ENCODE results near the gene KLF5. TPM values are rescaled to one million over a fixed set of nuclear protein-coding genes. Genes with fewer than 3 reads are reported as not detected.

The KLF5 gene
- total RNA-seq, 1 experiment from 2014 or later: 7.2 TPM

DNA sequence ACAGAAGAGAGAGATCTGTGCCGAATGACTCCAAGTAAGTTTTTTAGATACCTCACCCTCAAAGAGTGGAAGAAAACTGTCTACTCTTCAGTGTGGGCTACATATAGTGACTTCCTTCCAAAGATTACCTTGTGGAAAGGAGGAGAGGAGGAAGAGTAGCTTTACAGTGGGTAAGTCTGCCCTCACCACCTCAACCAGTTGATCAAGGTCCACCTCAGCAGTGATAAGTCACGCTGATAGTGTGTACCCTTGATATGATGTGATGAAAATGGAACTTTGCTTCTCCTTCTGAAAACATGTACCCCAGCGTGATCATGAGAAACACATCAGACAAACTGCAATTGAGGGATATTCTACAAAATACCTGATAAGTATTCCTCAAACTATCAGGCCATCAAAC is 20.6 kb downstream of the KLF5 start:
- no TSS peak for BruUV-seq (replicated peaks)
- intact Hi-C loops (cut with micrococcal nuclease; ENCODE audit: unreplicated experiment): no loop called here
- POLR2A ChIA-PET (ENCODE audit: low non-redundant PET): no interaction called here

DNA sequence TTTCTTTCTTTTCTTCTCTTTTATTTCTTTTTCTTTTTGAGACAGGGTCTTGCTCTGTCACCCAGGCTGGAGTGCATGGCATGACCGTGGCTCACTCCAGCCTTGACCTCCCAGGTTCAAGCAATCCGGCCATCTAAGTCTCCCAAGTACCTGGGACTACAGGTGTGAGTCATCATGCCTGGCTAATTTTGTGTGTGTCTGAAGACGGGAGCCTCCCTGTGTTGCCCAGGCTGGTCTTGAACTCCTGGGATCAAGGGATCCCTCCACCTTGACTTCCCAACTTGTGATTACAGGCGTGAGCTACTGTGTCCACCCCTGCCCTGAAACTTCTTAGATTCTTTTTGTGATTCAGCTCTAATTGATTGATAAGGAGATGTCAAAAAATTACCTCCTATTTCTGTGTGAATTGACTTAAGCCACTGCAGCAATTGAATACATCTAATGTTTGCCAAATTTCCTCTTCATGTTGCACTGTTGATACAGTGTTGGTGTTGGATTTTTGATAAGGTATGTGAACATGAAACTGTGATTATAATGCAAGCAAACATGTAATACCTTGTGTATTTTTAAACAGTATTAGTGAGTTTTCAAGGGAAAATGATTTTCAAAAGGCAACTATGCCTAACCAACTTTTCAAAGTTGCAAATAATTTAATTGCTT is 22.6 kb downstream of the KLF5 start:
- BruUV-seq (replicated peaks): no TSS peak
- CTCF ChIA-PET: no interaction called here
- DNase-seq (ENCODE audit: low spot score): no peak
- intact Hi-C loops (cut with micrococcal nuclease; ENCODE audit: unreplicated experiment): no loop called here
- no peak overlapping the region for H3K27ac ChIP-seq (ENCODE audit: low read depth, low read length, poor library complexity, severe bottlenecking)
- peaks cover 1% of the 10 kb centered on the region for H3K4me1 ChIP-seq (ENCODE audit: insufficient read depth, low read length, poor library complexity, severe bottlenecking)
- TF ChIP-seq, protein P1, sequence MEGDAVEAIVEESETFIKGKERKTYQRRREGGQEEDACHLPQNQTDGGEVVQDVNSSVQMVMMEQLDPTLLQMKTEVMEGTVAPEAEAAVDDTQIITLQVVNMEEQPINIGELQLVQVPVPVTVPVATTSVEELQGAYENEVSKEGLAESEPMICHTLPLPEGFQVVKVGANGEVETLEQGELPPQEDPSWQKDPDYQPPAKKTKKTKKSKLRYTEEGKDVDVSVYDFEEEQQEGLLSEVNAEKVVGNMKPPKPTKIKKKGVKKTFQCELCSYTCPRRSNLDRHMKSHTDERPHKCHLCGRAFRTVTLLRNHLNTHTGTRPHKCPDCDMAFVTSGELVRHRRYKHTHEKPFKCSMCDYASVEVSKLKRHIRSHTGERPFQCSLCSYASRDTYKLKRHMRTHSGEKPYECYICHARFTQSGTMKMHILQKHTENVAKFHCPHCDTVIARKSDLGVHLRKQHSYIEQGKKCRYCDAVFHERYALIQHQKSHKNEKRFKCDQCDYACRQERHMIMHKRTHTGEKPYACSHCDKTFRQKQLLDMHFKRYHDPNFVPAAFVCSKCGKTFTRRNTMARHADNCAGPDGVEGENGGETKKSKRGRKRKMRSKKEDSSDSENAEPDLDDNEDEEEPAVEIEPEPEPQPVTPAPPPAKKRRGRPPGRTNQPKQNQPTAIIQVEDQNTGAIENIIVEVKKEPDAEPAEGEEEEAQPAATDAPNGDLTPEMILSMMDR (conservative IDR thresholded peaks at IDR 0.05; ENCODE audit: low read depth, low read length): no peak
- no peak for TF ChIP-seq EZH2 (IDR thresholded peaks at IDR 0.05; ENCODE audit: borderline replicate concordance, low read depth, low read length, poor library complexity, severe bottlenecking)
- H3K9me3 ChIP-seq (ENCODE audit: low read depth, low read length, poor library complexity, severe bottlenecking): no peaks in the 10 kb centered on the region
- no peaks in the 10 kb centered on the region for H3K27me3 ChIP-seq (replicated peaks; ENCODE audit: insufficient read depth, low read depth, low read length, poor library complexity)
- no peak overlapping the region for H3K4me3 ChIP-seq (ENCODE audit: low read depth, low read length, poor library complexity, severe bottlenecking)
- POLR2A ChIA-PET (ENCODE audit: low non-redundant PET): no interaction called here
- H3K36me3 ChIP-seq (ENCODE audit: insufficient read depth, low read length, poor library complexity, severe bottlenecking): no peaks in the 10 kb centered on the region

More for the DNA sequence above, 20.6 kb downstream of the KLF5 start:
- no peak for DNase-seq (ENCODE audit: low spot score)
- Histone ChIP-seq H3K36me3 (ENCODE audit: insufficient read depth, low read length, poor library complexity, severe bottlenecking) (no peaks in the 10 kb centered on the region), H3K4me3 (ENCODE audit: low read depth, low read length, poor library complexity, severe bottlenecking) (no peak overlapping the region), H3K9me3 (ENCODE audit: low read depth, low read length, poor library complexity, severe bottlenecking) (no peaks in the 10 kb centered on the region), H3K27ac (ENCODE audit: low read depth, low read length, poor library complexity, severe bottlenecking) (no peak overlapping the region), H3K4me1 (ENCODE audit: insufficient read depth, low read length, poor library complexity, severe bottlenecking) (peaks cover 21% of the 10 kb centered on the region), H3K27me3 (replicated peaks; ENCODE audit: insufficient read depth, low read depth, low read length, poor library complexity) (no peaks in the 10 kb centered on the region)
- CTCF ChIA-PET: no interaction called here
- TF ChIP-seq, protein P1 (conservative IDR thresholded peaks at IDR 0.05; ENCODE audit: low read depth, low read length): no peak
- no peak for TF ChIP-seq EZH2 (IDR thresholded peaks at IDR 0.05; ENCODE audit: borderline replicate concordance, low read depth, low read length, poor library complexity, severe bottlenecking)

DNA sequence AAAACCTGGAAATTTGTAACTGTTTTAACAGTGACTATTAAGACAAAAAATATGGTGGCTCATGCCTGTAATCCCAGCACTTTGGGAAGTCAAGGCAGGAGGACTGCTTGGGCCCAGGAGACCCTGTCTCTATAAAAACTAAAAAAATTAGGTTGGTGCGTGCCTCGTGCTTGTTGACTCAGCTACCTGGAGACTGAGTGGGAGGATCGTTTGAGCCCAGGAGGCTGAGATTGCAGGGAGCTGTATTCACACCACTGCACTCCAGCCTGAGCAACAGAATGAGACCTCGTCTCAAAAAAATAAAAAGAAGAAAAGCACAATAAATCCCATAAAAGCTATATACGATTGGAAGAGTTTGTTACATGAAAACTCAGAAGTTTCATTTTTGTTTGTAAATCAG is 23.7 kb downstream of the KLF5 start:
- no TSS peak for BruUV-seq (replicated peaks)
- intact Hi-C loops (cut with micrococcal nuclease; ENCODE audit: unreplicated experiment): no loop called here

More for the DNA sequence above, 23.7 kb downstream of the KLF5 start:
- ChIA-PET POLR2A (ENCODE audit: low non-redundant PET) (no interaction called here), CTCF (no interaction called here)
- Histone ChIP-seq H3K4me3 (ENCODE audit: low read depth, low read length, poor library complexity, severe bottlenecking) (no peak overlapping the region), H3K9me3 (ENCODE audit: low read depth, low read length, poor library complexity, severe bottlenecking) (no peaks in the 10 kb centered on the region), H3K4me1 (ENCODE audit: insufficient read depth, low read length, poor library complexity, severe bottlenecking) (no peaks in the 10 kb centered on the region), H3K36me3 (ENCODE audit: insufficient read depth, low read length, poor library complexity, severe bottlenecking) (no peaks in the 10 kb centered on the region), H3K27ac (ENCODE audit: low read depth, low read length, poor library complexity, severe bottlenecking) (no peak overlapping the region), H3K27me3 (replicated peaks; ENCODE audit: insufficient read depth, low read depth, low read length, poor library complexity) (no peaks in the 10 kb centered on the region)
- DNase-seq (ENCODE audit: low spot score): no peak
- TF ChIP-seq EZH2 (IDR thresholded peaks at IDR 0.05; ENCODE audit: borderline replicate concordance, low read depth, low read length, poor library complexity, severe bottlenecking): no peak
- TF ChIP-seq, protein P1 (conservative IDR thresholded peaks at IDR 0.05; ENCODE audit: low read depth, low read length): no peak
